SJSA1 (cell line): ENCODE measurements around the gene IRF7. TPM values are rescaled to one million over a fixed set of nuclear protein-coding genes. Genes with fewer than 3 reads are reported as not detected.
"Not testable (repeated sequence)": the region's sequence is repeated elsewhere in the genome, so short reads cannot be mapped to it uniquely, and the experiment has no call there.

Experiments
- DNase-seq, 2 experiments: peaks; one replicate each; pipeline ENCODE4 v3.0.0-alpha.2; 2015 to 2020; ENCODE audit warnings: low spot score in 2 of 2, low read depth in 1 of 2
- H3K27ac ChIP-seq: fragments of 250-450 bp; sonication (Bioruptor Pico); 2 replicates; pipeline ENCODE4 v1.5.1; 2020; ENCODE audit warnings: mild to moderate bottlenecking, moderate library complexity
- H3K27me3 ChIP-seq: fragments of 250-450 bp; sonication (Bioruptor Pico); replicated peaks from 2 replicates; pipeline ENCODE4 v1.5.1; 2020; ENCODE audit warnings: mild to moderate bottlenecking, moderate library complexity
- H3K36me3 ChIP-seq: fragments of 250-450 bp; sonication (Bioruptor Pico); 2 replicates; pipeline ENCODE4 v1.5.1; 2020; ENCODE audit warnings: mild to moderate bottlenecking
- H3K4me1 ChIP-seq: fragments of 250-450 bp; sonication (Bioruptor Pico); replicated peaks from 2 replicates; pipeline ENCODE4 v1.6.1; 2021; ENCODE audit warnings: mild to moderate bottlenecking
- H3K4me3 ChIP-seq: fragments of 250-450 bp; sonication (Bioruptor Pico); 2 replicates; pipeline ENCODE4 v1.5.1; 2020; ENCODE audit warnings: mild to moderate bottlenecking
- H3K9me3 ChIP-seq: fragments of 250-450 bp; sonication (Bioruptor Pico); replicated peaks from 2 replicates; pipeline ENCODE4 v1.5.1; 2020; ENCODE audit warnings: mild to moderate bottlenecking
- total RNA-seq: library from RNA; depleted of rRNA; stranded (reverse); fragments of >200 nt; shearing (Covaris generic); gene quantifications from 2 replicates; pipeline ENCODE4 v1.2.3, GENCODE V29; 2014

The IRF7 gene
- total RNA-seq, 1 experiment from 2014 or later = 4.3 TPM

GRCh38 chr11:650482-650881, 34.7 kb upstream of the IRF7 start:
- Histone ChIP-seq H3K9me3 (no peaks in the 10 kb centered on the region), H3K4me3 (no peak overlapping the region), H3K36me3 (no peaks in the 10 kb centered on the region), H3K27ac (no peak overlapping the region), H3K27me3 (no peaks in the 10 kb centered on the region), H3K4me1 (no peaks in the 10 kb centered on the region)
- no peak for DNase-seq

GRCh38 chr11:647672-648158, 32.0 kb upstream of the IRF7 start:
- H3K4me3 ChIP-seq, DNase-seq, H3K9me3 ChIP-seq, H3K27me3 ChIP-seq, H3K4me1 ChIP-seq, H3K36me3 ChIP-seq, H3K27ac ChIP-seq: not testable (repeated sequence)

GRCh38 chr11:646214-646613, 30.5 kb upstream of the IRF7 start:
- no peak for DNase-seq
- Histone ChIP-seq H3K27me3 (no peaks in the 10 kb centered on the region), H3K36me3 (no peaks in the 10 kb centered on the region), H3K27ac (no peak overlapping the region), H3K9me3 (no peaks in the 10 kb centered on the region), H3K4me3 (no peak overlapping the region), H3K4me1 (no peaks in the 10 kb centered on the region)

GRCh38 chr11:645536-645935, 29.8 kb upstream of the IRF7 start:
- Histone ChIP-seq H3K4me1 (no peaks in the 10 kb centered on the region), H3K27me3 (no peaks in the 10 kb centered on the region), H3K4me3 (no peak overlapping the region), H3K27ac (no peak overlapping the region), H3K36me3 (no peaks in the 10 kb centered on the region), H3K9me3 (no peaks in the 10 kb centered on the region)
- no peak for DNase-seq

- DNase-seq = no peak
- H3K27me3 ChIP-seq = no peaks in the 10 kb centered on the region
- no peaks in the 10 kb centered on the region for H3K36me3 ChIP-seq
Measured at GRCh38 chr11:643849-644738, 28.3 kb upstream of the IRF7 start.

GRCh38 chr11:643366-643765, 27.6 kb upstream of the IRF7 start:
- Histone ChIP-seq H3K27ac (no peak overlapping the region), H3K36me3 (no peaks in the 10 kb centered on the region), H3K4me3 (no peak overlapping the region)

More at GRCh38 chr11:643849-644738, 28.3 kb upstream of the IRF7 start:
- no peaks in the 10 kb centered on the region for H3K4me1 ChIP-seq
- H3K27ac ChIP-seq = no peak overlapping the region
- no peaks in the 10 kb centered on the region for H3K9me3 ChIP-seq
- no peak overlapping the region for H3K4me3 ChIP-seq

GRCh38 chr11:641806-642370, 26.1 kb upstream of the IRF7 start:
- H3K9me3 ChIP-seq = no peaks in the 10 kb centered on the region
- no peak overlapping the region for H3K4me3 ChIP-seq
- no peaks in the 10 kb centered on the region for H3K4me1 ChIP-seq
- no peak for DNase-seq
- no peak overlapping the region for H3K27ac ChIP-seq
- H3K27me3 ChIP-seq = no peaks in the 10 kb centered on the region
- H3K36me3 ChIP-seq = no peaks in the 10 kb centered on the region

More at GRCh38 chr11:643366-643765, 27.6 kb upstream of the IRF7 start:
- Histone ChIP-seq H3K27me3 (no peaks in the 10 kb centered on the region), H3K9me3 (no peaks in the 10 kb centered on the region), H3K4me1 (no peaks in the 10 kb centered on the region)
- no peak for DNase-seq

- DNase-seq = no peak
- Histone ChIP-seq H3K36me3 (no peaks in the 10 kb centered on the region), H3K27me3 (no peaks in the 10 kb centered on the region), H3K4me1 (no peaks in the 10 kb centered on the region), H3K27ac (no peak overlapping the region), H3K4me3 (no peak overlapping the region), H3K9me3 (no peaks in the 10 kb centered on the region)
Measured at GRCh38 chr11:640021-640706, 24.4 kb upstream of the IRF7 start.

- no peaks in the 10 kb centered on the region for H3K4me1 ChIP-seq
- no peaks in the 10 kb centered on the region for H3K9me3 ChIP-seq
- H3K27ac ChIP-seq = no peak overlapping the region
- no peaks in the 10 kb centered on the region for H3K27me3 ChIP-seq
- no peak overlapping the region for H3K4me3 ChIP-seq
- no peak for DNase-seq
- H3K36me3 ChIP-seq = no peaks in the 10 kb centered on the region
Measured at GRCh38 chr11:639332-639955, 23.7 kb upstream of the IRF7 start.

- Histone ChIP-seq H3K36me3 (no peaks in the 10 kb centered on the region), H3K9me3 (no peaks in the 10 kb centered on the region), H3K4me1 (no peaks in the 10 kb centered on the region), H3K27me3 (no peaks in the 10 kb centered on the region), H3K27ac (no peak overlapping the region), H3K4me3 (no peak overlapping the region)
- DNase-seq = no peak
Measured at GRCh38 chr11:638631-639331, 23.0 kb upstream of the IRF7 start.

- no peaks in the 10 kb centered on the region for H3K4me1 ChIP-seq
- H3K27me3 ChIP-seq = no peaks in the 10 kb centered on the region
- H3K36me3 ChIP-seq = no peaks in the 10 kb centered on the region
- no peaks in the 10 kb centered on the region for H3K9me3 ChIP-seq
- no peak for DNase-seq
- H3K4me3 ChIP-seq = no peak overlapping the region
- no peak overlapping the region for H3K27ac ChIP-seq
Measured at GRCh38 chr11:637593-638521, 22.1 kb upstream of the IRF7 start.

GRCh38 chr11:637333-637592, 21.5 kb upstream of the IRF7 start:
- Histone ChIP-seq H3K36me3 (no peaks in the 10 kb centered on the region), H3K9me3 (no peaks in the 10 kb centered on the region), H3K4me1 (no peaks in the 10 kb centered on the region), H3K4me3 (no peak overlapping the region), H3K27me3 (no peaks in the 10 kb centered on the region), H3K27ac (no peak overlapping the region)
- no peak for DNase-seq
